ENCODE measurements around the gene SAP30BP. TPM values are rescaled to one million over a fixed set of nuclear protein-coding genes. Genes with fewer than 3 reads are reported as not detected.

SAP30BP gene
- total and polyA plus RNA-seq, 2 experiments from 2014 or later: 44.9 to 97.9 TPM

DNA sequence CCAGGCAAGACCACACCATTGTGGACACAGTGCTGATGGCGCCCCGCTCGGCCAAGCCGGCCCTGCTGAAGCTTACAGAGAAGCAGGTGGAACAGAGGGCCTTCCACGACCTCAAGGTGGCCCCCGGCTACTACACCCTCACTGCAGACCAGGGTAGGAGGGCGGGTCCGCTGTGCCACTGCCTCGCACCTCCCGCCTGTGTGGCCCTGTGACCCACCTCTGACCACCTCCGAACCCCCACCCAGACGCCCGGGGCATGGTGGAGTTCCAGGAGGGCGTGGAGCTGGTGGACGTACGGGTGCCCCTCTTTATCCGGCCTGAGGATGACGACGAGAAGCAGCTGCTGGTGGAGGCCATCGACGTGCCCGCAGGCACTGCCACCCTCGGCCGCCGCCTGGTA, 75.2 kb downstream of the SAP30BP start:
- H4K20me1 ChIP-seq (replicated peaks; ENCODE audit: insufficient read depth): no peaks in the 10 kb centered on the region
- H2AFZ ChIP-seq: no peak overlapping the region
- no peak overlapping the region for H3K4me2 ChIP-seq
- H3K27me3 ChIP-seq (ENCODE audit: insufficient read depth): no peaks in the 10 kb centered on the region
- Mint-ChIP-seq H3K4me3 (no peak overlapping the region), H3K27me3 (ENCODE audit: insufficient read depth, low read depth, poor library complexity) (peaks cover 6% of the 10 kb centered on the region), H3K27ac (no peak overlapping the region), H3K9me3 (no peaks in the 10 kb centered on the region), H3K4me1 (0 out of 3 replicates have a peak, but pooled peaks cover 6% of the 10 kb centered on the region), H3K36me3 (ENCODE audit: low read depth) (no peaks in the 10 kb centered on the region)
- no peak overlapping the region for H3K27ac ChIP-seq (ENCODE audit: low read depth)
- TF ChIP-seq STAT1 (IDR thresholded peaks at IDR 0.05; ENCODE audit: unreplicated experiment): no peak
- TF ChIP-seq REST (IDR thresholded peaks at IDR 0.05; ENCODE audit: unreplicated experiment): no peak
- no peak for TF ChIP-seq CREB1 (CRISPR knock-in tag; IDR thresholded peaks at IDR 0.05; ENCODE audit: low read depth)
- no peak for TF ChIP-seq ZNF114 (CRISPR knock-in tag; IDR thresholded peaks at IDR 0.05)
- no peak for TF ChIP-seq EZH2 (IDR thresholded peaks at IDR 0.05; ENCODE audit: low read depth, unreplicated experiment)
- TF ChIP-seq ETS1 (IDR thresholded peaks at IDR 0.05): no peak
- TF ChIP-seq, protein P1, sequence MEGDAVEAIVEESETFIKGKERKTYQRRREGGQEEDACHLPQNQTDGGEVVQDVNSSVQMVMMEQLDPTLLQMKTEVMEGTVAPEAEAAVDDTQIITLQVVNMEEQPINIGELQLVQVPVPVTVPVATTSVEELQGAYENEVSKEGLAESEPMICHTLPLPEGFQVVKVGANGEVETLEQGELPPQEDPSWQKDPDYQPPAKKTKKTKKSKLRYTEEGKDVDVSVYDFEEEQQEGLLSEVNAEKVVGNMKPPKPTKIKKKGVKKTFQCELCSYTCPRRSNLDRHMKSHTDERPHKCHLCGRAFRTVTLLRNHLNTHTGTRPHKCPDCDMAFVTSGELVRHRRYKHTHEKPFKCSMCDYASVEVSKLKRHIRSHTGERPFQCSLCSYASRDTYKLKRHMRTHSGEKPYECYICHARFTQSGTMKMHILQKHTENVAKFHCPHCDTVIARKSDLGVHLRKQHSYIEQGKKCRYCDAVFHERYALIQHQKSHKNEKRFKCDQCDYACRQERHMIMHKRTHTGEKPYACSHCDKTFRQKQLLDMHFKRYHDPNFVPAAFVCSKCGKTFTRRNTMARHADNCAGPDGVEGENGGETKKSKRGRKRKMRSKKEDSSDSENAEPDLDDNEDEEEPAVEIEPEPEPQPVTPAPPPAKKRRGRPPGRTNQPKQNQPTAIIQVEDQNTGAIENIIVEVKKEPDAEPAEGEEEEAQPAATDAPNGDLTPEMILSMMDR (conservative IDR thresholded peaks at IDR 0.05; ENCODE audit: low read depth in 2 of 2): no peak
- TF ChIP-seq ZNF331 (CRISPR knock-in tag; IDR thresholded peaks at IDR 0.05; ENCODE audit: low read depth): no peak
- TF ChIP-seq, protein P2, sequence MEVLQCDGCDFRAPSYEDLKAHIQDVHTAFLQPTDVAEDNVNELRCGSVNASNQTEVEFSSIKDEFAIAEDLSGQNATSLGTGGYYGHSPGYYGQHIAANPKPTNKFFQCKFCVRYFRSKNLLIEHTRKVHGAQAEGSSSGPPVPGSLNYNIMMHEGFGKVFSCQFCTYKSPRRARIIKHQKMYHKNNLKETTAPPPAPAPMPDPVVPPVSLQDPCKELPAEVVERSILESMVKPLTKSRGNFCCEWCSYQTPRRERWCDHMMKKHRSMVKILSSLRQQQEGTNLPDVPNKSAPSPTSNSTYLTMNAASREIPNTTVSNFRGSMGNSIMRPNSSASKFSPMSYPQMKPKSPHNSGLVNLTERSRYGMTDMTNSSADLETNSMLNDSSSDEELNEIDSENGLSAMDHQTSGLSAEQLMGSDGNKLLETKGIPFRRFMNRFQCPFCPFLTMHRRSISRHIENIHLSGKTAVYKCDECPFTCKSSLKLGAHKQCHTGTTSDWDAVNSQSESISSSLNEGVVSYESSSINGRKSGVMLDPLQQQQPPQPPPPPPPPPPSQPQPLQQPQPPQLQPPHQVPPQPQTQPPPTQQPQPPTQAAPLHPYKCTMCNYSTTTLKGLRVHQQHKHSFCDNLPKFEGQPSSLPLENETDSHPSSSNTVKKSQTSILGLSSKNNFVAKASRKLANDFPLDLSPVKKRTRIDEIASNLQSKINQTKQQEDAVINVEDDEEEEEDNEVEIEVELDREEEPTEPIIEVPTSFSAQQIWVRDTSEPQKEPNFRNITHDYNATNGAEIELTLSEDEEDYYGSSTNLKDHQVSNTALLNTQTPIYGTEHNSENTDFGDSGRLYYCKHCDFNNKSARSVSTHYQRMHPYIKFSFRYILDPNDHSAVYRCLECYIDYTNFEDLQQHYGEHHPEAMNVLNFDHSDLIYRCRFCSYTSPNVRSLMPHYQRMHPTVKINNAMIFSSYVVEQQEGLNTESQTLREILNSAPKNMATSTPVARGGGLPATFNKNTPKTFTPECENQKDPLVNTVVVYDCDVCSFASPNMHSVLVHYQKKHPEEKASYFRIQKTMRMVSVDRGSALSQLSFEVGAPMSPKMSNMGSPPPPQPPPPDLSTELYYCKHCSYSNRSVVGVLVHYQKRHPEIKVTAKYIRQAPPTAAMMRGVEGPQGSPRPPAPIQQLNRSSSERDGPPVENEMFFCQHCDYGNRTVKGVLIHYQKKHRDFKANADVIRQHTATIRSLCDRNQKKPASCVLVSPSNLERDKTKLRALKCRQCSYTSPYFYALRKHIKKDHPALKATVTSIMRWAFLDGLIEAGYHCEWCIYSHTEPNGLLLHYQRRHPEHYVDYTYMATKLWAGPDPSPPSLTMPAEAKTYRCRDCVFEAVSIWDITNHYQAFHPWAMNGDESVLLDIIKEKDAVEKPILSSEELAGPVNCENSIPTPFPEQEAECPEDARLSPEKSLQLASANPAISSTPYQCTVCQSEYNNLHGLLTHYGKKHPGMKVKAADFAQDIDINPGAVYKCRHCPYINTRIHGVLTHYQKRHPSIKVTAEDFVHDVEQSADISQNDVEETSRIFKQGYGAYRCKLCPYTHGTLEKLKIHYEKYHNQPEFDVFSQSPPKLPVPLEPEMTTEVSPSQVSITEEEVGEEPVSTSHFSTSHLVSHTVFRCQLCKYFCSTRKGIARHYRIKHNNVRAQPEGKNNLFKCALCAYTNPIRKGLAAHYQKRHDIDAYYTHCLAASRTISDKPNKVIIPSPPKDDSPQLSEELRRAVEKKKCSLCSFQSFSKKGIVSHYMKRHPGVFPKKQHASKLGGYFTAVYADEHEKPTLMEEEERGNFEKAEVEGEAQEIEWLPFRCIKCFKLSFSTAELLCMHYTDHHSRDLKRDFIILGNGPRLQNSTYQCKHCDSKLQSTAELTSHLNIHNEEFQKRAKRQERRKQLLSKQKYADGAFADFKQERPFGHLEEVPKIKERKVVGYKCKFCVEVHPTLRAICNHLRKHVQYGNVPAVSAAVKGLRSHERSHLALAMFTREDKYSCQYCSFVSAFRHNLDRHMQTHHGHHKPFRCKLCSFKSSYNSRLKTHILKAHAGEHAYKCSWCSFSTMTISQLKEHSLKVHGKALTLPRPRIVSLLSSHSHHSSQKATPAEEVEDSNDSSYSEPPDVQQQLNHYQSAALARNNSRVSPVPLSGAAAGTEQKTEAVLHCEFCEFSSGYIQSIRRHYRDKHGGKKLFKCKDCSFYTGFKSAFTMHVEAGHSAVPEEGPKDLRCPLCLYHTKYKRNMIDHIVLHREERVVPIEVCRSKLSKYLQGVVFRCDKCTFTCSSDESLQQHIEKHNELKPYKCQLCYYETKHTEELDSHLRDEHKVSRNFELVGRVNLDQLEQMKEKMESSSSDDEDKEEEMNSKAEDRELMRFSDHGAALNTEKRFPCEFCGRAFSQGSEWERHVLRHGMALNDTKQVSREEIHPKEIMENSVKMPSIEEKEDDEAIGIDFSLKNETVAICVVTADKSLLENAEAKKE (CRISPR knock-in tag; IDR thresholded peaks at IDR 0.05): no peak
- TF ChIP-seq POLR2AphosphoS5 (IDR thresholded peaks at IDR 0.05; ENCODE audit: low read depth): no peak
- TF ChIP-seq NANOG (IDR thresholded peaks at IDR 0.05; ENCODE audit: borderline replicate concordance): no peak
- no peak for TF ChIP-seq EZH2phosphoT487 (IDR thresholded peaks at IDR 0.05; ENCODE audit: unreplicated experiment)
- no peak for TF ChIP-seq JUNB (IDR thresholded peaks at IDR 0.05; ENCODE audit: unreplicated experiment)
- no peaks in the 10 kb centered on the region for H3K79me2 ChIP-seq (replicated peaks; ENCODE audit: insufficient read depth)
- no peaks in the 10 kb centered on the region for H3K9me2 ChIP-seq (ENCODE audit: insufficient read depth)
- H3F3A ChIP-seq (replicated peaks; ENCODE audit: low read depth): no peaks in the 10 kb centered on the region
- DNase-seq (ENCODE audit: low spot score): no peak
- no peak for ATAC-seq
- H3K36me3 ChIP-seq (ENCODE audit: insufficient read depth): no peaks in the 10 kb centered on the region
- no peaks in the 10 kb centered on the region for H3K4me1 ChIP-seq (ENCODE audit: insufficient read depth)
- no peak overlapping the region for H3K4me3 ChIP-seq

All from GM23338 (cell line).